Measurements from ENCODE around the gene BEGAIN.

BEGAIN gene

DNA sequence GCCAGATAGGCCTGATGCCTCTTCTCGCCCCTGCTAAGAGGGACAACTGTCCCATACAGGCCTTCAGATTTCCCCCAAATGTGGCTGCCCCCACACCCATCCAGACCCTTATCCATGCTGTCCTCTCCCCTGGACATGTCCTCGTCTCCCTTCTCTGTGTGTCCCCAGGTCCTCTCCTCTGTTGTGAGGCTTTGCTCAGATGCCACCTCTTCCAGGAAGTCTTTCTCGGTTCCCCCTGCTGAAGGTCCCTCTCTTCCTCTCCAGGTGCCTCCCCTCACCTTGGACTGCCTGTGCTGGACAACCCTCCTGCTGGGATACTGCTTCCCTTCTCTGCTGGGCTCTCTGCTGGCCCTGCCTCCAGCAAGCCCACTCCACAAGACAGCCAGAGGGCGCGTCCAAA, 33.7 kb downstream of the BEGAIN start:
- no peak overlapping the region for H3K4me3 ChIP-seq (ENCODE audit: low read depth, low read length)
- no peak for DNase-seq (ENCODE audit: low read depth, low spot score)
- in situ Hi-C loops (cut with HindIII; ENCODE audit: low sequenced_read_pairs), result no loop called here
- TF ChIP-seq, protein P1, sequence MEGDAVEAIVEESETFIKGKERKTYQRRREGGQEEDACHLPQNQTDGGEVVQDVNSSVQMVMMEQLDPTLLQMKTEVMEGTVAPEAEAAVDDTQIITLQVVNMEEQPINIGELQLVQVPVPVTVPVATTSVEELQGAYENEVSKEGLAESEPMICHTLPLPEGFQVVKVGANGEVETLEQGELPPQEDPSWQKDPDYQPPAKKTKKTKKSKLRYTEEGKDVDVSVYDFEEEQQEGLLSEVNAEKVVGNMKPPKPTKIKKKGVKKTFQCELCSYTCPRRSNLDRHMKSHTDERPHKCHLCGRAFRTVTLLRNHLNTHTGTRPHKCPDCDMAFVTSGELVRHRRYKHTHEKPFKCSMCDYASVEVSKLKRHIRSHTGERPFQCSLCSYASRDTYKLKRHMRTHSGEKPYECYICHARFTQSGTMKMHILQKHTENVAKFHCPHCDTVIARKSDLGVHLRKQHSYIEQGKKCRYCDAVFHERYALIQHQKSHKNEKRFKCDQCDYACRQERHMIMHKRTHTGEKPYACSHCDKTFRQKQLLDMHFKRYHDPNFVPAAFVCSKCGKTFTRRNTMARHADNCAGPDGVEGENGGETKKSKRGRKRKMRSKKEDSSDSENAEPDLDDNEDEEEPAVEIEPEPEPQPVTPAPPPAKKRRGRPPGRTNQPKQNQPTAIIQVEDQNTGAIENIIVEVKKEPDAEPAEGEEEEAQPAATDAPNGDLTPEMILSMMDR (IDR thresholded peaks at IDR 0.05; ENCODE audit: low read depth, low read length), result no peak

DNA sequence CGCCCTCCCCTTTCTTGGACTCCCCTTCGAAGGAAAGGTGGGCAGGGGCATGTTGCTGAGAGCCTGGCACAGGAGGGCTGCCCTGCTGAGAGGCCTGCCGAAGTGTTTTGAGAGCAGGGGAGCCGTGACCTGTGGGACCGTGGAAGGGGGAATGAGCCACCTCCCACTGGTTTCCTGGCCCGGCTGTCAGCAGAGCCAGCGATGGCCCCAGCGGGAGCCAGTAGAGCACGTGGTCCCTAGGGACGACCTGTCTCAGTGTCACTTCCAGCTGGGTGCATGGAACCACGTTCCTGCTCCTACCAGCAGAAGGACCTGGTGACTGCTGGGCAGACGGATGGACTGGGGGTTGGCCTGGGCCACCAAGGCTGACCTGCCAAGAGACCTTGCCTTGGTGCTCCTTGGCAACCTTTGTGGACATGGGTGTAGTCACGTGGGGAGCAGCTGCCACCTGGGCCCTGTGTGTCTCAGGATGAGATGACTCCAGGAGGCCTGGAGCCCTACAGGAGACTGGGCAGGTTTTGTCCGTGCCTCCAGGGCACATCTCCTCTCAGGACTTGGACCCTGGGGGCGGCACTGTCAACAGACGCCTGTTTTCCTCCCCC, 34.6 kb downstream of the BEGAIN start:
- H3K4me3 ChIP-seq (ENCODE audit: low read depth, low read length), result no peak overlapping the region
- no peak for DNase-seq (ENCODE audit: low read depth, low spot score)
- TF ChIP-seq, protein P1 (IDR thresholded peaks at IDR 0.05; ENCODE audit: low read depth, low read length), result no peak
- in situ Hi-C loops (cut with HindIII; ENCODE audit: low sequenced_read_pairs), result no loop called here

DNA sequence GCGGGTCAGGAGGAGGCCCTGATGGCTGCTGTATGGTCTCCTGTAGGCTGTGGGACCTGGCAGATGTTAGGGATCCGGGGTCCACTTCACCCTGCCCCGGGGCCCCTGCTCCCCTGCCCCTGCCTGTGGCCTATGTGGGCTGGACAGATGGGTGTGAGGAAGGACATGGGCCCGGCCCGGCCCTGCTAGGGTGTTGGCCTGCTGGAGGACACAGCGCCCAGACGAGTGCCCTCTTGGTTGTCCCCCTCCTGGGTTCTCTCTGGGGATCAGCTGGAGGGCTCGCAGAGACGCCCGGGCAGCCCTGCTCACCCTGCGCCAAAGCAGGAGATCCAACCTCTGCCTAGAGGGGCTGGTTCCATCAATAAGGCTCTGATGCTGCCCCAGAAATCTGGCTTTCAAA, 36.2 kb downstream of the BEGAIN start:
- TF ChIP-seq, protein P1 (IDR thresholded peaks at IDR 0.05; ENCODE audit: low read depth, low read length), result no peak
- in situ Hi-C loops (cut with HindIII; ENCODE audit: low sequenced_read_pairs), result no loop called here
- H3K4me3 ChIP-seq (ENCODE audit: low read depth, low read length), result no peak overlapping the region
- DNase-seq (ENCODE audit: low read depth, low spot score), result no peak

DNA sequence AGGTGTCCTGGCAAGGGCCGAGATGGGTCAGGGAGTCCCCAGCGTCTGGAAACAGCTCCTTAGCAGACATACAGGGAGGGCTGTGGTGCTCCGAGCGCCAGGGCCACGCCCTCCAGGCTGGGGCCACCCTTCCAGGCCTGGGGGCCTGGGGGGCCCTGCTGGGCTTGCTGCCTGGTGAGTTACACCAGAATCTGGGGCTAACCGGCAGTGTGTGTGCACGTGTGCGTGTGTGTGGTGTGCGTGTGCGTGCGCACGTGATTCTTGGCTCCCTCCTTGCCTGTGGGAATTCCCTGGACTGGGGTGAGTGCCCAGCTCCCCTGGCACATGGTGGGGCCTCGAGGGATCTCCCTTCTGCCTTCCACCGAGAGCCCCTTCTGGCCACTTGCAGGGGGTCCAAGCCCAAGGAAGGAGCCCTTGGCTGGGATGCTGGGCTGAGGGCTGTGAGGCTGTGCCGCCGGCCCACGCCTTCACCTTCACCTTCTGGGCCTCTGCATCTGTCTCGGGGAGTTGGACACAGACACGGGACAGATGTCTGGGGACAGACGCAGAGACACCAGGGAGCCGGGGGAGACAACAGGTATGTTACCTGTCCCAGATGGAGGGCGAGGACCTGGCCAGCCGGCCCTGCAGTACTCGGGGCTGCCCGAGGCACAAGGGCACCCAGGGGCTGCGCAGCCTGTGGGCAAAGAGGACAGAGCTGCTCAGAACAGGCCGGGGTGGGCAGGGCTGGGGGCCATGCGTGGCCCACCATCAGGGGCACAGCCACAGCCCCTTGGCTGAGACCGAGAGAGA, 37.2 kb downstream of the BEGAIN start:
- TF ChIP-seq, protein P1 (IDR thresholded peaks at IDR 0.05; ENCODE audit: low read depth, low read length), result no peak
- in situ Hi-C loops (cut with HindIII; ENCODE audit: low sequenced_read_pairs), result no loop called here
- DNase-seq (ENCODE audit: low read depth, low spot score), result no peak
- no peak overlapping the region for H3K4me3 ChIP-seq (ENCODE audit: low read depth, low read length)

DNA sequence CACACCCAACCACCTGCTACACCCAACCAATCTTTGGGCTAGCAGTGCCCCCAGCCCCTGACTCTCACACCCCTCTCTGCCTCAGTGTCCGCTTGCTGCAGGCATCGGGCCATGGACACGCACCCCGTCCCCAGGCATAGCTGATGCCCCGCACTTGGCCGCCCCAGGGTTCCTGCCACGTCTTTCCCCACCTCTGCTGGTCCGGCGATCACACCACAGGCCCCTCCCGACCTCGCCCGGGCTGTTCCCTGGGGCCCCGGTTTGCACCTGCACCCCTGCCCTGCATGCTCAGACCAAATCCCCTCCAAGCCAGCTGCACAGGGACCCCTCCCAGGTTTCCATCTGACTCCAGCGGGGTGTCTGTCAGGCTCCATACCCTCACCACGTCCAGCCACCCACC, 38.3 kb downstream of the BEGAIN start:
- in situ Hi-C loops (cut with HindIII; ENCODE audit: low sequenced_read_pairs), result no loop called here
- H3K4me3 ChIP-seq (ENCODE audit: low read depth, low read length), result no peak overlapping the region
- no peak for DNase-seq (ENCODE audit: low read depth, low spot score)
- TF ChIP-seq, protein P1 (IDR thresholded peaks at IDR 0.05; ENCODE audit: low read depth, low read length), result no peak

DNA sequence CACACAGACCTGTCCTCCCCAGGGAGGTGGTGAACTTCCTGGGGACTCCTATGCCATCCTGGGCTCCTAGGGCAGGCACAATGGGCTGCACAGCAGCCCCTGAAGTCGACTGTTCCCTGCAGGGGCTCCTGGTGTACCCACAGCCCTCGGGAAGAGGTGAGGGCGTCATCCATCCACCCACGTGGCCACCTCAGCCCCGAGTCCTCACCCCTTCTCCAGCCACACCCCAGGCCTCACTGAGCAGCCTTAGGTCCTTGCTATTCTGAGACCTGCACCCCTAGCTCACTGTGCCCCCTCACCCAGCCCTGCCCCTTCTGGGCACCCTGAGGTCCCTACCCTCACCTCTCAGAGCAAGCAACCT, 38.9 kb downstream of the BEGAIN start:
- TF ChIP-seq, protein P1 (IDR thresholded peaks at IDR 0.05; ENCODE audit: low read depth, low read length), result no peak
- in situ Hi-C loops (cut with HindIII; ENCODE audit: low sequenced_read_pairs), result no loop called here
- no peak overlapping the region for H3K4me3 ChIP-seq (ENCODE audit: low read depth, low read length)

More for the DNA sequence above, 38.9 kb downstream of the BEGAIN start:
- DNase-seq (ENCODE audit: low read depth, low spot score), result no peak
